B cell (primary cell): ENCODE data around the gene CORO2A. TPM values are rescaled to one million over a fixed set of nuclear protein-coding genes. Genes with fewer than 3 reads are reported as not detected.
A peak's percentile ranks its signal among the peaks of the same experiment; 100 is the strongest.

ENCODE experiments used
- ATAC-seq: fragments of 200-7000 bp; cut with Tn5 transposase; one replicate; pipeline ENCODE4 v1.10.0; 2021; ENCODE audit warnings: low read depth, mild to moderate bottlenecking, moderate number of reproducible peaks, moderate library complexity
- CTCF ChIA-PET: fragments of 350-600 bp; sonication (Branson Sonifier 250); formaldehyde crosslinking; loops from one replicate; lab custom pipeline; 2021; ENCODE audit warnings: antibody characterized with exemption, inconsistent platforms; lab: Charles Lee
- POLR2A ChIA-PET: fragments of 350-600 bp; sonication (Branson Sonifier 250); formaldehyde crosslinking; loops from one replicate; lab custom pipeline; 2021; ENCODE audit warnings: antibody characterized with exemption; lab: Charles Lee
- DNase-seq: peaks from one replicate; pipeline ENCODE4 v3.0.0; 2013
- H2AFZ ChIP-seq: 2 replicates; pipeline ENCODE4 v1.6.1; 2012; ENCODE audit warnings: mild to moderate bottlenecking, low read depth, low read length; ENCODE audit not compliant: insufficient read depth, poor library complexity, severe bottlenecking
- H3K27ac ChIP-seq, 2 donors: 1 replicate in 1 of 2; 2 replicates in 1 of 2; pipeline ENCODE4 v1.5.1; 2012 to 2013; ENCODE audit warnings: low read length in 2 of 2, mild to moderate bottlenecking in 2 of 2, moderate library complexity in 1 of 2
- H3K27me3 ChIP-seq, 4 experiments: fragments of 200-600 bp in 1 of 4; sonication (generic) in 1 of 4; replicated peaks in 1 of 4; 1 replicate in 2 of 4; 2 replicates in 2 of 4; pipeline versions ENCODE4 v1.6.1 to v1.7.0; 2013 to 2016; ENCODE audit warnings: low read length in 3 of 4, mild to moderate bottlenecking in 2 of 4, mixed read lengths in 1 of 4, moderate library complexity in 1 of 4; ENCODE audit not compliant: insufficient read depth in 4 of 4, control insufficient read depth in 3 of 4; ENCODE audit errors: control extremely low read depth in 1 of 4
- H3K36me3 ChIP-seq, 2 experiments: replicated peaks in 1 of 2; 1 replicate in 1 of 2; 2 replicates in 1 of 2; pipeline versions ENCODE4 v1.6.1 to v1.7.1; 2013; ENCODE audit warnings: low read length in 1 of 2; ENCODE audit not compliant: insufficient read depth in 2 of 2, control insufficient read depth in 1 of 2; ENCODE audit errors: control extremely low read depth in 1 of 2, extremely low read depth in 1 of 2
- H3K4me1 ChIP-seq, 2 donors: fragments of 200-600 bp in 1 of 2; sonication (generic) in 1 of 2; 1 replicate in 1 of 2; 2 replicates in 1 of 2; pipeline versions ENCODE4 v1.5.1 to v1.6.1; 2013 to 2017; ENCODE audit warnings: low read length in 2 of 2; ENCODE audit not compliant: control insufficient read depth in 2 of 2, insufficient read depth in 2 of 2
- H3K4me2 ChIP-seq: replicated peaks from 2 replicates; pipeline ENCODE3; 2012; ENCODE audit warnings: mild to moderate bottlenecking, low read depth, low read length; ENCODE audit not compliant: poor library complexity, severe bottlenecking
- H3K4me3 ChIP-seq, 5 experiments: fragments of 200-600 bp in 1 of 5; sonication (generic) in 1 of 5; 1 replicate in 3 of 5; 2 replicates in 2 of 5; pipeline versions ENCODE4 v1.5.1 to v1.7.0; 2011 to 2016; ENCODE audit warnings: low read length in 4 of 5, mild to moderate bottlenecking in 4 of 5, low read depth in 2 of 5, control low read depth in 1 of 5, moderate library complexity in 1 of 5; ENCODE audit not compliant: insufficient read depth in 1 of 5; ENCODE audit errors: control extremely low read depth in 1 of 5, extremely low read depth in 1 of 5
- H3K79me2 ChIP-seq: fragments of 200-600 bp; sonication (generic); one replicate; pipeline ENCODE4 v1.6.0; 2016; ENCODE audit warnings: low read length; ENCODE audit not compliant: control insufficient read depth, insufficient read depth
- H3K9ac ChIP-seq: fragments of 200-600 bp; sonication (generic); 2 replicates; pipeline ENCODE4 v1.6.1; 2017; ENCODE audit warnings: mild to moderate bottlenecking, low read length, moderate library complexity
- H3K9me3 ChIP-seq, 3 donors: one replicate each; pipeline versions ENCODE4 v1.6.1 to v1.7.1; 2013; ENCODE audit warnings: low read length in 2 of 3; ENCODE audit not compliant: control insufficient read depth in 2 of 3, insufficient read depth in 1 of 3; ENCODE audit errors: control extremely low read depth in 1 of 3
- H4K20me1 ChIP-seq: 2 replicates; pipeline ENCODE4 v1.6.0; 2012; ENCODE audit warnings: mild to moderate bottlenecking, low read length; ENCODE audit not compliant: insufficient read depth, control insufficient read depth, poor library complexity, severe bottlenecking
- H3K27ac Mint-ChIP-seq: one replicate; pipeline ENCODE4 v1.8.0; 2021; ENCODE audit warnings: mixed read lengths
- H3K27me3 Mint-ChIP-seq: one replicate; pipeline ENCODE4 v1.8.0; 2021; ENCODE audit warnings: mixed read lengths
- H3K4me1 Mint-ChIP-seq: one replicate; pipeline ENCODE4 v1.8.0; 2021; ENCODE audit warnings: mixed read lengths
- H3K4me3 Mint-ChIP-seq: one replicate; pipeline ENCODE4 v1.8.0; 2021; ENCODE audit warnings: mixed read lengths
- H3K9me3 Mint-ChIP-seq: one replicate; pipeline ENCODE4 v1.8.0; 2022; ENCODE audit warnings: mixed read lengths; ENCODE audit not compliant: insufficient read depth
- CTCF ChIP-seq: fragments of 200-600 bp; IDR thresholded peaks from one replicate; pipeline ENCODE4 v1.8.0; 2022; ENCODE audit warnings: antibody characterized with exemption, mild to moderate bottlenecking
- EZH2 ChIP-seq: IDR thresholded peaks from 2 replicates; pipeline ENCODE4 v1.6.1; 2012; ENCODE audit warnings: borderline replicate concordance, low read depth, mild to moderate bottlenecking, moderate library complexity, low read length; ENCODE audit not compliant: insufficient read depth, poor library complexity, severe bottlenecking
- WGBS: methylation state at CpG from one replicate; pipeline ENCODE4 v1.1.5; 2013; ENCODE audit warnings: missing lambda C conversion rate; ENCODE audit not compliant: insufficient coverage; 5-methylcytosine and 5-hydroxymethylcytosine counted together
- intact Hi-C: fragments of 100-400 bp; cut with micrococcal nuclease; formaldehyde crosslinking; loops from one replicate; pipeline ENCODE4 v1.10.0; 2022
- polyA plus RNA-seq: library from polyadenylated mRNA; depleted of rRNA; stranded (reverse); fragments of >200 nt; gene quantifications from 2 replicates; pipeline ENCODE4 v1.2.3, GENCODE V29; 2012
- total RNA-seq, 2 donors: library from RNA; stranded (reverse); fragments of 120-200 nt in 1 of 2; gene quantifications; 1 replicate in 1 of 2; 2 replicates in 1 of 2; pipeline versions ENCODE4 v1.2.3 to v1.2.4, GENCODE V29; 2013 to 2022

The CORO2A gene
- total and polyA plus RNA-seq, 2 donors (not counting 1 experiment from before 2014, with no cell fraction given) = 1.1 to 2.0 TPM

- Histone ChIP-seq H3K4me1 (peaks cover 28 to 33% of the 10 kb centered on the region in 2 donors), H3K27ac (no peak overlapping the region), H3K79me2 (peaks cover 11% of the 10 kb centered on the region), H3K9me3 (no peaks in the 10 kb centered on the region), H3K27me3 (no peaks in the 10 kb centered on the region), H3K4me3 (no peak overlapping the region), H3K36me3 (no peaks in the 10 kb centered on the region), H2AFZ (no peak overlapping the region), H3K9ac (peak overlapping the region; percentile 15), H4K20me1 (no peaks in the 10 kb centered on the region), H3K4me2 (peak overlapping the region; percentile 46)
- POLR2A ChIA-PET = interaction anchor here (4.6 kb wide), 1 partner anchor 12 kb away, joined by 24 read pairs; no protein-coding TSS in a partner anchor
- no peak for ATAC-seq
- peaks cover 45% of the 10 kb centered on the region for H3K4me1 Mint-ChIP-seq
- H3K27ac Mint-ChIP-seq = no peak overlapping the region
- CTCF ChIA-PET = interaction anchor here (0.8 to 3.4 kb wide), 4 partner anchors 8 to 53 kb away, joined by 3 to 11 read pairs (median 4); no protein-coding TSS in a partner anchor
- no peaks in the 10 kb centered on the region for H3K27me3 Mint-ChIP-seq
- no CpG with 5 or more reads among the region's 3 CpGs for WGBS
- intact Hi-C loops = loop anchor here (5.0 kb wide), 1 partner anchor 34 kb away; no protein-coding TSS in a partner anchor
- no peaks in the 10 kb centered on the region for H3K9me3 Mint-ChIP-seq
- TF ChIP-seq CTCF = no peak
- no peak for TF ChIP-seq EZH2
- no peak for DNase-seq
- peak overlapping the region; percentile 69 for H3K4me3 Mint-ChIP-seq
Observed at GRCh38 chr9:98121058-98121457, 71.4 kb downstream of the CORO2A start.

- no peak for TF ChIP-seq CTCF
- no peak for DNase-seq
- H3K4me1 Mint-ChIP-seq = peaks cover 45% of the 10 kb centered on the region
- Histone ChIP-seq H3K36me3 (no peaks in the 10 kb centered on the region), H4K20me1 (no peaks in the 10 kb centered on the region), H2AFZ (peak overlapping the region; percentile 9), H3K27me3 (no peaks in the 10 kb centered on the region), H3K9ac (no peak overlapping the region), H3K9me3 (no peaks in the 10 kb centered on the region), H3K79me2 (peaks cover 11% of the 10 kb centered on the region), H3K4me1 (peaks cover 28 to 33% of the 10 kb centered on the region in 2 donors), H3K4me2 (peak overlapping the region; percentile 46), H3K4me3 (no peak overlapping the region), H3K27ac (no peak overlapping the region)
- H3K27me3 Mint-ChIP-seq = no peaks in the 10 kb centered on the region
- intact Hi-C loops = loop anchor here (5.0 kb wide), 1 partner anchor 33 kb away; no protein-coding TSS in a partner anchor
- H3K4me3 Mint-ChIP-seq = peak overlapping the region; percentile 69
- WGBS = 100% methylated on average over 2 of the region's 3 CpGs
- ChIA-PET CTCF (interaction anchor here (0.8 to 3.4 kb wide), 3 partner anchors 9 to 52 kb away, joined by 3 to 11 read pairs (median 4); no protein-coding TSS in a partner anchor), POLR2A (interaction anchor here (0.7 to 4.6 kb wide), 2 partner anchors 11 to 18 kb away, joined by 4 to 24 read pairs; no protein-coding TSS in a partner anchor)
- no peak overlapping the region for H3K27ac Mint-ChIP-seq
- H3K9me3 Mint-ChIP-seq = no peaks in the 10 kb centered on the region
- ATAC-seq = no peak
Observed at GRCh38 chr9:98120476-98120875, 72.0 kb downstream of the CORO2A start.
